PFSK-1 (cell line): Measurements from ENCODE around the gene LNX1.

ENCODE experiments used
- POLR2AphosphoS5 ChIP-seq: IDR thresholded peaks from 2 replicates; pipeline ENCODE4 v1.6.1; 2012; ENCODE audit warnings: low read depth, mild to moderate bottlenecking, control low read depth, low read length, moderate library complexity
- REST ChIP-seq, 2 experiments: IDR thresholded peaks; 2 replicates each; pipeline versions ENCODE4 v1.6.1 to v1.8.0; 2011 to 2012; ENCODE audit warnings: low read depth in 2 of 2, low read length in 2 of 2, control low read depth in 1 of 2, inconsistent platforms in 1 of 2, mild to moderate bottlenecking in 1 of 2, moderate library complexity in 1 of 2; ENCODE audit not compliant: insufficient read depth in 1 of 2
- TAF1 ChIP-seq: IDR thresholded peaks from 2 replicates; pipeline ENCODE4 v1.6.1; 2012; ENCODE audit warnings: low read length, control low read depth, borderline replicate concordance; ENCODE audit not compliant: insufficient read depth

- TF ChIP-seq POLR2AphosphoS5 (no peak), REST (IDR thresholded peaks at IDR 0.05; ENCODE audit: insufficient read depth in 1 of 2, low read depth in 2 of 2, low read length in 2 of 2) (no peak), TAF1 (no peak)
Measured at GRCh38 chr4:53520116-53520515, 71.2 kb downstream of the LNX1 start.
